Thyroid gland (tissue), 4 donors: Measurements from ENCODE around the gene CCDC148.

Experiments
- POLR2A ChIP-seq, 2 donors: fragments of 450-650 bp; IDR thresholded peaks; one replicate each; pipeline ENCODE4 v1.6.1; 2017; ENCODE audit warnings: antibody characterized with exemption in 2 of 2, mild to moderate bottlenecking in 2 of 2, moderate library complexity in 1 of 2
- TF ChIP-seq, protein P1 (sequence below), 6 experiments: fragments of 200-600 bp in 3 of 6; fragments of 450-650 bp in 3 of 6; sonication (generic) in 3 of 6; IDR thresholded peaks; one replicate each; pipeline ENCODE4 v1.5.1; 2016 to 2019; ENCODE audit warnings: antibody characterized with exemption in 6 of 6, mild to moderate bottlenecking in 2 of 6, inconsistent platforms in 1 of 6, moderate library complexity in 1 of 6

DNA sequence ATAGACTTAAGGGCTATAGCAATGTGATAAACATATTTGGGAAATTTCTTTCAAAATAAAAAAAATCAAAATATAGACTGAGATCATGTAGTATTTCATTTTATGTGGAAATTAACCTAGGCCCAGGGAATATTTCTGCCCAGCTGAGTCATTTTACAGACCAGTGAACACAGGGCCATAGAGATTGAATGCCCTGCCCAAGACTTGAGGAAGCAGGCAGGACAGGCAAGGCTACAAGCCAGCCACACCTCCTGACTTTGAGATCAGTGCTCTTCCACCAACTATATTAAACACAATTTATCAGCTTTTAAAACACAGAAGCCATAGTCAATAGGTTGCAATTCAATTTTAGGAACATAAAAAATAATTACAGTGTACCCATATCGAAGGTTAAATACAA is 12.9 kb downstream of the CCDC148 start:
- TF ChIP-seq, protein P1, sequence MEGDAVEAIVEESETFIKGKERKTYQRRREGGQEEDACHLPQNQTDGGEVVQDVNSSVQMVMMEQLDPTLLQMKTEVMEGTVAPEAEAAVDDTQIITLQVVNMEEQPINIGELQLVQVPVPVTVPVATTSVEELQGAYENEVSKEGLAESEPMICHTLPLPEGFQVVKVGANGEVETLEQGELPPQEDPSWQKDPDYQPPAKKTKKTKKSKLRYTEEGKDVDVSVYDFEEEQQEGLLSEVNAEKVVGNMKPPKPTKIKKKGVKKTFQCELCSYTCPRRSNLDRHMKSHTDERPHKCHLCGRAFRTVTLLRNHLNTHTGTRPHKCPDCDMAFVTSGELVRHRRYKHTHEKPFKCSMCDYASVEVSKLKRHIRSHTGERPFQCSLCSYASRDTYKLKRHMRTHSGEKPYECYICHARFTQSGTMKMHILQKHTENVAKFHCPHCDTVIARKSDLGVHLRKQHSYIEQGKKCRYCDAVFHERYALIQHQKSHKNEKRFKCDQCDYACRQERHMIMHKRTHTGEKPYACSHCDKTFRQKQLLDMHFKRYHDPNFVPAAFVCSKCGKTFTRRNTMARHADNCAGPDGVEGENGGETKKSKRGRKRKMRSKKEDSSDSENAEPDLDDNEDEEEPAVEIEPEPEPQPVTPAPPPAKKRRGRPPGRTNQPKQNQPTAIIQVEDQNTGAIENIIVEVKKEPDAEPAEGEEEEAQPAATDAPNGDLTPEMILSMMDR (IDR thresholded peaks at IDR 0.05): no peak
- no peak for TF ChIP-seq POLR2A (IDR thresholded peaks at IDR 0.05)
